Endothelial cell (in vitro differentiated cells): ENCODE data around the gene VANGL2. TPM values are rescaled to one million over a fixed set of nuclear protein-coding genes. Genes with fewer than 3 reads are reported as not detected.

Experiments used
- DNase-seq: peaks from one replicate; pipeline ENCODE4 v3.0.0; 2021; ENCODE audit warnings: low spot score
- H3K27ac Mint-ChIP-seq: one replicate; pipeline ENCODE4 v1.8.0; 2021; ENCODE audit warnings: mixed read lengths, inconsistent platforms; ENCODE audit not compliant: unreplicated experiment
- H3K27me3 Mint-ChIP-seq: one replicate; pipeline ENCODE4 v1.8.0; 2021; ENCODE audit warnings: mild to moderate bottlenecking, moderate library complexity, mixed read lengths, inconsistent platforms; ENCODE audit not compliant: unreplicated experiment
- H3K36me3 Mint-ChIP-seq: one replicate; pipeline ENCODE4 v1.8.0; 2021; ENCODE audit warnings: mild to moderate bottlenecking, low read depth, mixed read lengths, inconsistent platforms; ENCODE audit not compliant: unreplicated experiment
- H3K4me1 Mint-ChIP-seq: one replicate; pipeline ENCODE4 v1.8.0; 2021; ENCODE audit warnings: mild to moderate bottlenecking, mixed read lengths, inconsistent platforms; ENCODE audit not compliant: unreplicated experiment
- H3K4me3 Mint-ChIP-seq: one replicate; pipeline ENCODE4 v1.8.0; 2021; ENCODE audit warnings: mild to moderate bottlenecking, mixed read lengths, inconsistent platforms; ENCODE audit not compliant: unreplicated experiment
- H3K9me3 Mint-ChIP-seq: one replicate; pipeline ENCODE4 v1.8.0; 2021; ENCODE audit warnings: mixed read lengths, inconsistent platforms; ENCODE audit not compliant: unreplicated experiment
- CTCF ChIP-seq: fragments of 200-600 bp; sonication (generic); IDR thresholded peaks from one replicate; pipeline ENCODE4 v1.5.0; 2021; ENCODE audit warnings: antibody characterized with exemption; ENCODE audit not compliant: unreplicated experiment
- total RNA-seq: library from RNA; stranded (reverse); fragmentation: NEBNext Ultra II Directional; extraction: Animal tissue kit (Norgen Biotek cat#: 25700); gene quantifications from one replicate; pipeline ENCODE4 v1.2.1, GENCODE V29; 2021; ENCODE audit not compliant: unreplicated experiment

VANGL2 gene
- total RNA-seq, 1 donor from 2014 or later = 79.8 TPM

GRCh38 chr1:160370561-160371345 is 29.6 kb upstream of the VANGL2 start:
- Mint-ChIP-seq H3K4me3 (no peak overlapping the region), H3K27me3 (peaks cover 10% of the 10 kb centered on the region), H3K4me1 (peaks cover 10% of the 10 kb centered on the region), H3K27ac (no peak overlapping the region), H3K9me3 (no peaks in the 10 kb centered on the region), H3K36me3 (peaks cover 5% of the 10 kb centered on the region)
- no peak for DNase-seq
- no peak for TF ChIP-seq CTCF

GRCh38 chr1:160371346-160371631 is 29.1 kb upstream of the VANGL2 start:
- no peak for DNase-seq
- H3K36me3 Mint-ChIP-seq = peaks cover 5% of the 10 kb centered on the region
- H3K4me3 Mint-ChIP-seq = no peak overlapping the region
- no peak overlapping the region for H3K27ac Mint-ChIP-seq
- peaks cover 10% of the 10 kb centered on the region for H3K4me1 Mint-ChIP-seq
- H3K9me3 Mint-ChIP-seq = no peaks in the 10 kb centered on the region
- no peak for TF ChIP-seq CTCF
- H3K27me3 Mint-ChIP-seq = peaks cover 10% of the 10 kb centered on the region

GRCh38 chr1:160371756-160372155 is 28.6 kb upstream of the VANGL2 start:
- DNase-seq = no peak
- peaks cover 15% of the 10 kb centered on the region for H3K4me1 Mint-ChIP-seq
- H3K9me3 Mint-ChIP-seq = no peaks in the 10 kb centered on the region
- TF ChIP-seq CTCF = no peak
- peaks cover 5% of the 10 kb centered on the region for H3K36me3 Mint-ChIP-seq
- peaks cover 10% of the 10 kb centered on the region for H3K27me3 Mint-ChIP-seq
- no peak overlapping the region for H3K27ac Mint-ChIP-seq
- H3K4me3 Mint-ChIP-seq = no peak overlapping the region

GRCh38 chr1:160373696-160374095 is 26.7 kb upstream of the VANGL2 start:
- Mint-ChIP-seq H3K4me1 (peaks cover 19% of the 10 kb centered on the region), H3K4me3 (no peak overlapping the region), H3K9me3 (no peaks in the 10 kb centered on the region), H3K27ac (no peak overlapping the region), H3K36me3 (no peaks in the 10 kb centered on the region), H3K27me3 (peaks cover 7% of the 10 kb centered on the region)
- TF ChIP-seq CTCF = no peak
- no peak for DNase-seq

GRCh38 chr1:160374306-160375110 is 25.9 kb upstream of the VANGL2 start:
- no peak overlapping the region for H3K27ac Mint-ChIP-seq
- H3K9me3 Mint-ChIP-seq = no peaks in the 10 kb centered on the region
- H3K27me3 Mint-ChIP-seq = peaks cover 7% of the 10 kb centered on the region
- H3K36me3 Mint-ChIP-seq = no peaks in the 10 kb centered on the region
- no peak for DNase-seq
- no peak overlapping the region for H3K4me3 Mint-ChIP-seq
- peaks cover 20% of the 10 kb centered on the region for H3K4me1 Mint-ChIP-seq
- TF ChIP-seq CTCF = no peak
